MCF 10A (cell line): ENCODE data around the gene STK25. TPM values are rescaled to one million over a fixed set of nuclear protein-coding genes. Genes with fewer than 3 reads are reported as not detected.
A peak's percentile ranks its signal among the peaks of the same experiment; 100 is the strongest.
"Not testable (repeated sequence)": the region's sequence is repeated elsewhere in the genome, so short reads cannot be mapped to it uniquely, and the experiment has no call there.

ENCODE experiments used
- BruUV-seq: library from RNA; stranded (reverse); fragments of 400-500 nt; replicated peaks from 2 replicates; lab custom pipeline; 2021; lab: Mats Ljungman, UMichigan
- CTCF ChIA-PET: fragments of 300-600 bp; sonication (Branson Sonifier 250); formaldehyde crosslinking; extraction: SDS; loops from one replicate; lab custom pipeline; 2021; ENCODE audit warnings: antibody characterized with exemption, inconsistent platforms; lab: Yijun Ruan, JAX
- POLR2A ChIA-PET: fragments of 300-600, 350-650 bp; sonication (Branson Sonifier 250); formaldehyde crosslinking; extraction: SDS; loops from one replicate; lab custom pipeline; 2020; ENCODE audit warnings: antibody characterized with exemption, inconsistent platforms; lab: Yijun Ruan, JAX
- DNase-seq: peaks from one replicate; pipeline ENCODE4 v3.0.0-alpha.2; 2018; ENCODE audit not compliant: unreplicated experiment
- H3K27ac Mint-ChIP-seq: one replicate; pipeline ENCODE4 v1.8.0; 2022; ENCODE audit warnings: mild to moderate bottlenecking, low read depth, mixed read lengths; ENCODE audit not compliant: unreplicated experiment
- H3K27me3 Mint-ChIP-seq: one replicate; pipeline ENCODE4 v1.8.0; 2022; ENCODE audit warnings: mixed read lengths; ENCODE audit not compliant: insufficient read depth, unreplicated experiment
- H3K36me3 Mint-ChIP-seq: one replicate; pipeline ENCODE4 v1.8.0; 2022; ENCODE audit warnings: mild to moderate bottlenecking, moderate library complexity, mixed read lengths; ENCODE audit not compliant: insufficient read depth, unreplicated experiment
- H3K4me1 Mint-ChIP-seq: one replicate; pipeline ENCODE4 v1.8.0; 2022; ENCODE audit warnings: mixed read lengths; ENCODE audit not compliant: insufficient read depth, unreplicated experiment
- H3K4me3 Mint-ChIP-seq: one replicate; pipeline ENCODE4 v1.8.0; 2022; ENCODE audit warnings: mild to moderate bottlenecking, moderate library complexity, mixed read lengths; ENCODE audit not compliant: unreplicated experiment
- H3K9me3 Mint-ChIP-seq: one replicate; pipeline ENCODE4 v1.8.0; 2022; ENCODE audit warnings: mixed read lengths; ENCODE audit not compliant: unreplicated experiment
- CTCF ChIP-seq: fragments of 200-600 bp; IDR thresholded peaks from one replicate; pipeline ENCODE4 v1.8.0; 2022; ENCODE audit warnings: antibody characterized with exemption, mild to moderate bottlenecking; ENCODE audit not compliant: unreplicated experiment
- intact Hi-C: fragments of 100-400 bp; cut with micrococcal nuclease; formaldehyde crosslinking; loops from 2 replicates; pipeline ENCODE4 v1.14.1; 2022
- total RNA-seq: library from RNA; stranded (reverse); gene quantifications from 2 replicates; pipeline ENCODE4 v1.2.3, GENCODE V29; 2022

The STK25 gene
- total RNA-seq, 1 experiment from 2014 or later: 117 TPM

- ChIA-PET CTCF (interaction anchor here (0.6 kb wide), 1 partner anchor 107 kb away, joined by 3 read pairs; no protein-coding TSS in a partner anchor), POLR2A (interaction anchor here (0.6 to 2.0 kb wide), 7 partner anchors 21 to 289 kb away, joined by 3 to 7 read pairs (median 3); partner anchors contain the start of gene BOK)
- H3K27me3 Mint-ChIP-seq: no peaks in the 10 kb centered on the region
- peak; percentile 11 for TF ChIP-seq CTCF
- H3K4me3 Mint-ChIP-seq: peak overlapping the region; percentile 87
- H3K36me3 Mint-ChIP-seq: peaks cover 6% of the 10 kb centered on the region
- H3K9me3 Mint-ChIP-seq: no peaks in the 10 kb centered on the region
- peak overlapping the region; percentile 39 for H3K27ac Mint-ChIP-seq
- DNase-seq: peak; percentile 41
- no TSS peak for BruUV-seq
- H3K4me1 Mint-ChIP-seq: peaks cover 13% of the 10 kb centered on the region
- intact Hi-C loops: no loop called here
Observed at GRCh38 chr2:241507430-241508239, 749 bp downstream of the STK25 start.

- ChIA-PET POLR2A (interaction anchor here (0.6 to 1.3 kb wide), 6 partner anchors 21 to 288 kb away, joined by 3 to 7 read pairs (median 3); partner anchors contain the start of genes ATG4B and BOK), CTCF (interaction anchor here (0.6 to 0.7 kb wide), 2 partner anchors 44 to 215 kb away, joined by 3 to 7 read pairs; no protein-coding TSS in a partner anchor)
- intact Hi-C loops: no loop called here
Observed at GRCh38 chr2:241506793-241507429, 1.5 kb downstream of the STK25 start.

GRCh38 chr2:241506317-241506716 lies 2.1 kb downstream of the STK25 start:
- BruUV-seq: TSS peak; percentile 28
- H3K27me3 Mint-ChIP-seq, H3K9me3 Mint-ChIP-seq, intact Hi-C loops, H3K36me3 Mint-ChIP-seq, DNase-seq, H3K27ac Mint-ChIP-seq: not testable (repeated sequence)
- CTCF ChIA-PET: interaction anchor here (0.6 to 0.7 kb wide), 2 partner anchors 44 to 214 kb away, joined by 3 to 7 read pairs; no protein-coding TSS in a partner anchor
- POLR2A ChIA-PET: interaction anchor here (0.7 to 1.3 kb wide), 2 partner anchors 52 to 131 kb away, joined by 3 to 6 read pairs; partner anchors contain the start of genes ATG4B and BOK
- H3K4me3 Mint-ChIP-seq: peak overlapping the region; percentile 10
- peaks cover 13% of the 10 kb centered on the region for H3K4me1 Mint-ChIP-seq

More at GRCh38 chr2:241506793-241507429, 1.5 kb downstream of the STK25 start:
- Mint-ChIP-seq H3K36me3 (peaks cover 6% of the 10 kb centered on the region), H3K27me3 (no peaks in the 10 kb centered on the region), H3K27ac (peak overlapping the region; percentile 39), H3K9me3 (no peaks in the 10 kb centered on the region), H3K4me1 (peaks cover 13% of the 10 kb centered on the region), H3K4me3 (peak overlapping the region; percentile 87)
- DNase-seq: no peak
- TF ChIP-seq CTCF: no peak
- BruUV-seq: no TSS peak

GRCh38 chr2:241505781-241506201 lies 2.6 kb downstream of the STK25 start:
- peak overlapping the region; percentile 10 for H3K4me3 Mint-ChIP-seq
- no peaks in the 10 kb centered on the region for H3K27me3 Mint-ChIP-seq
- BruUV-seq: no TSS peak
- peaks cover 13% of the 10 kb centered on the region for H3K4me1 Mint-ChIP-seq
- intact Hi-C loops: no loop called here
- H3K36me3 Mint-ChIP-seq: peaks cover 8% of the 10 kb centered on the region
- TF ChIP-seq CTCF: no peak
- POLR2A ChIA-PET: no interaction called here
- H3K9me3 Mint-ChIP-seq: no peaks in the 10 kb centered on the region
- peak overlapping the region; percentile 24 for H3K27ac Mint-ChIP-seq
- DNase-seq: no peak
- CTCF ChIA-PET: interaction anchor here (0.7 kb wide), 1 partner anchor 43 kb away, joined by 3 read pairs; no protein-coding TSS in a partner anchor
